Mucosa of descending colon (tissue), 3 donors: ENCODE results near the gene BDKRB1. TPM values are rescaled to one million over a fixed set of nuclear protein-coding genes. Genes with fewer than 3 reads are reported as not detected.
A peak's percentile ranks its signal among the peaks of the same experiment; 100 is the strongest.

ENCODE experiments used
- ATAC-seq: fragments of 200-7000 bp; cut with Tn5 transposase; one replicate; pipeline ENCODE4 v1.9.1; 2020; ENCODE audit warnings: mild to moderate bottlenecking, moderate library complexity
- DNase-seq, 3 donors: peaks; one replicate each; pipeline ENCODE4 v3.0.0-alpha.2; 2020
- H3K36me3 ChIP-seq: fragments of 200-600 bp; one replicate; pipeline ENCODE4 v1.8.0; 2021; ENCODE audit warnings: low read depth, mild to moderate bottlenecking
- H3K4me1 ChIP-seq: fragments of 200-600 bp; one replicate; pipeline ENCODE4 v1.8.0; 2021; ENCODE audit warnings: low read depth, mild to moderate bottlenecking
- H3K4me3 ChIP-seq: fragments of 200-600 bp; one replicate; pipeline ENCODE4 v1.8.0; 2021; ENCODE audit warnings: mild to moderate bottlenecking
- H3K9me3 ChIP-seq: fragments of 200-600 bp; one replicate; pipeline ENCODE4 v1.8.0; 2021; ENCODE audit warnings: mild to moderate bottlenecking
- intact Hi-C, 2 donors: fragments of 100-400 bp; cut with DNase I in 1 of 2; cut with micrococcal nuclease in 1 of 2; formaldehyde crosslinking; loops; one replicate each; pipeline versions ENCODE4 v1.11.0 to v1.11.1; 2022; cut with DNase I, micrococcal nuclease
- total RNA-seq, 3 donors: library from RNA; stranded (reverse); fragmentation: NEBNext Ultra II Directional in 2 of 3; extraction: Animal tissue kit (Norgen Biotek cat#: 25700) in 2 of 3; gene quantifications; one replicate each; pipeline versions ENCODE4 v1.2.1 to v1.2.4, GENCODE V29; 2021 to 2023
- TF ChIP-seq, protein P1 (sequence below): fragments of 200-600 bp; IDR thresholded peaks from one replicate; pipeline ENCODE4 v1.8.0; 2022; ENCODE audit warnings: antibody characterized with exemption, mild to moderate bottlenecking
- donor health status: DM: no; HTN: no; CAD: no; lungs with moderate emphysema.
- donor health status: DM: no; HTN: no; CAD: no.
- donor health status: DM: no; HTN: yes; CAD: no.

The BDKRB1 gene
- total RNA-seq, 3 donors from 2014 or later: 6.1 to 10.6 (median 7.7) TPM

DNA sequence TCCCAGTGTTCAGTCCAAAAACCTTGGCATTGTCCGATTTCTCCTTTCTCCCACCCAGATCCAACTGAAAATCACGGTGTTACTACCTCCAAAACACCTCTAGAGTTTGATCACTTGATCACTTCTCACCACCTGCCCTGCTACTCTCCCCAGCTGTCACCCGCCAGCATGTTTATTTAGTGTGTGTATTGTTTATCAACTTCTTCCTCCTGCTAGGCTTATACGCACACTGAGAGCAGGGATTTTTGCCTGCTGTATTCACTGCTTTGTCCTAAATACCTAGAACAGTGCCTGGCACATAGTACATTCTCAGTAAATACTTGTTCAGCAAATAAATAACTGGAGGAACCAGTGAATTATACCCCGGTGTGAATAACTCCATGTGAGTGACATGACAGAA is 5.0 kb downstream of the BDKRB1 start:
- ATAC-seq (peak; percentile 64), DNase-seq (no peak)
- TF ChIP-seq, protein P1, sequence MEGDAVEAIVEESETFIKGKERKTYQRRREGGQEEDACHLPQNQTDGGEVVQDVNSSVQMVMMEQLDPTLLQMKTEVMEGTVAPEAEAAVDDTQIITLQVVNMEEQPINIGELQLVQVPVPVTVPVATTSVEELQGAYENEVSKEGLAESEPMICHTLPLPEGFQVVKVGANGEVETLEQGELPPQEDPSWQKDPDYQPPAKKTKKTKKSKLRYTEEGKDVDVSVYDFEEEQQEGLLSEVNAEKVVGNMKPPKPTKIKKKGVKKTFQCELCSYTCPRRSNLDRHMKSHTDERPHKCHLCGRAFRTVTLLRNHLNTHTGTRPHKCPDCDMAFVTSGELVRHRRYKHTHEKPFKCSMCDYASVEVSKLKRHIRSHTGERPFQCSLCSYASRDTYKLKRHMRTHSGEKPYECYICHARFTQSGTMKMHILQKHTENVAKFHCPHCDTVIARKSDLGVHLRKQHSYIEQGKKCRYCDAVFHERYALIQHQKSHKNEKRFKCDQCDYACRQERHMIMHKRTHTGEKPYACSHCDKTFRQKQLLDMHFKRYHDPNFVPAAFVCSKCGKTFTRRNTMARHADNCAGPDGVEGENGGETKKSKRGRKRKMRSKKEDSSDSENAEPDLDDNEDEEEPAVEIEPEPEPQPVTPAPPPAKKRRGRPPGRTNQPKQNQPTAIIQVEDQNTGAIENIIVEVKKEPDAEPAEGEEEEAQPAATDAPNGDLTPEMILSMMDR: no peak
- Histone ChIP-seq H3K4me1 (peaks cover 19% of the 10 kb centered on the region), H3K36me3 (no peaks in the 10 kb centered on the region), H3K9me3 (no peaks in the 10 kb centered on the region), H3K4me3 (no peak overlapping the region)
- intact Hi-C loops: no loop called here

DNA sequence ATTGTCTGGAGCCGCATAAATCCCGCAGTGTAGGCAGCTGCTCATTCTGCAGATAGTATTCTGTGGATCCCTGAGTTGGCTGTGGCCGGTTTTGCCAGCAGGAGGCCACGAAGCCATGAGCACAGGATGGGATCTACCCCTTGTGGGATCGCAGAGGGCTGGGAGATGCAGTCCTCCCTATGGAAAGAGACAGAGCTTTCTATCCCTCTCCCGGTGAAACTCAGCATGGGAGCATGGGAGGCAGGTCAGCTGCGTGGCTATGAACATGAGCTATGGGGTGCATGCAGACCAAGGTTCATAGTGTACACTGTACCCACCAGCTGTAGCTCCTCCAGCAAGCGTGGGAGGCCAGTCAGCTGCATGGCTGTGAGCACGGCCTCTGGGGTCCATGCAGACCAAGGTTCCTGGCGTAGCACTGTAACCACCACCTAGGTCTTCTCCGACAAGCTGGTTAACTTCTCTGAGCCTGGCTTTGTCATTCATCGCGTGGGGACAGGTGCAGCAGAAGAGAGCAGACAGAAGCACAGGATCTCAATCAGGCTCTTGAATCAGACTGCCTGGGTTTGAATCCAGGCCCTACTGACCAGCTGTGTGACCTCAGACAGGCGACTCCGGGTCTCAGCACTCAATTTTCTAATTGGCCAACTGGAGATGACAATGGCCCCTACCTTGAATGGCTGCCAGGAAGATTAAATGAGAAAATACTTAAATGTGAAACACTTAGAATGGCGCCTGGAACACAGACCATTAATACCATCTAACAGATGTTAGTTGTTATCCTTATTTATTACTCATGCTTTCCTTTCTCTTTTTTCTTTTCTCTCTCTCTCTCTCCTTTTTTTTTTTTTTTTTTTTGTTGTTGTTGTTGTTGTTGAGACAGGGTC is 6.0 kb downstream of the BDKRB1 start:
- ATAC-seq (no peak), DNase-seq (no peak)
- no peak overlapping the region for H3K4me3 ChIP-seq
- peaks cover 19% of the 10 kb centered on the region for H3K4me1 ChIP-seq
- H3K9me3 ChIP-seq: no peaks in the 10 kb centered on the region
- TF ChIP-seq, protein P1: no peak
- no peaks in the 10 kb centered on the region for H3K36me3 ChIP-seq
- intact Hi-C loops: no loop called here

DNA sequence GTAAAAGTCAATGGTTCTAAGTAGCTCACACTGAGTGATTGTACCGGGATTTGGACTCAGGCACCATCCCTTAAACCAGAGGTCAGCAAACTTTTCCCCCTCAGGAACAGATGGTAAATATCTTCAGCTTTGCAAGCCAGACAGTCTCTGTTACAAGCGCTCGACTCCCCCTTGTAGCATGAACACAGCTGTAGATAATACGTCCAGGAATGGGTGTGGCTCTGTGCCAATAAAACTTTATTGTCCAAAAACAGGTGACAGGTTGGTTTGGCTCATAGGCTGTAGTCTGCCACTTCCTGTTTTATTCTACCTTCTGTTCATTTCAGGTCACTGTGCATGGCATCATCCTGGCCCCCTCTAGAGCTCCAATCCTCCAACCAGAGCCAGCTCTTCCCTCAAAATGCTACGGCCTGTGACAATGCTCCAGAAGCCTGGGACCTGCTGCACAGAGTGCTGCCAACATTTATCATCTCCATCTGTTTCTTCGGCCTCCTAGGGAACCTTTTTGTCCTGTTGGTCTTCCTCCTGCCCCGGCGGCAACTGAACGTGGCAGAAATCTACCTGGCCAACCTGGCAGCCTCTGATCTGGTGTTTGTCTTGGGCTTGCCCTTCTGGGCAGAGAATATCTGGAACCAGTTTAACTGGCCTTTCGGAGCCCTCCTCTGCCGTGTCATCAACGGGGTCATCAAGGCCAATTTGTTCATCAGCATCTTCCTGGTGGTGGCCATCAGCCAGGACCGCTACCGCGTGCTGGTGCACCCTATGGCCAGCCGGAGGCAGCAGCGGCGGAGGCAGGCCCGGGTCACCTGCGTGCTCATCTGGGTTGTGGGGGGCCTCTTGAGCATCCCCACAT is 7.6 kb downstream of the BDKRB1 start:
- TF ChIP-seq, protein P1: no peak
- peaks cover 19% of the 10 kb centered on the region for H3K4me1 ChIP-seq
- ATAC-seq (peak; percentile 81), DNase-seq (peak in 1 of 3 donors; percentile 59)
- no peak overlapping the region for H3K4me3 ChIP-seq
- intact Hi-C loops: no loop called here
- H3K36me3 ChIP-seq: no peaks in the 10 kb centered on the region
- no peaks in the 10 kb centered on the region for H3K9me3 ChIP-seq

DNA sequence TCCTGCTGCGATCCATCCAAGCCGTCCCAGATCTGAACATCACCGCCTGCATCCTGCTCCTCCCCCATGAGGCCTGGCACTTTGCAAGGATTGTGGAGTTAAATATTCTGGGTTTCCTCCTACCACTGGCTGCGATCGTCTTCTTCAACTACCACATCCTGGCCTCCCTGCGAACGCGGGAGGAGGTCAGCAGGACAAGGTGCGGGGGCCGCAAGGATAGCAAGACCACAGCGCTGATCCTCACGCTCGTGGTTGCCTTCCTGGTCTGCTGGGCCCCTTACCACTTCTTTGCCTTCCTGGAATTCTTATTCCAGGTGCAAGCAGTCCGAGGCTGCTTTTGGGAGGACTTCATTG is 8.2 kb downstream of the BDKRB1 start:
- DNase-seq (no peak), ATAC-seq (no peak)
- no peaks in the 10 kb centered on the region for H3K36me3 ChIP-seq
- H3K4me1 ChIP-seq: peaks cover 19% of the 10 kb centered on the region
- intact Hi-C loops: no loop called here
- no peaks in the 10 kb centered on the region for H3K9me3 ChIP-seq
- H3K4me3 ChIP-seq: no peak overlapping the region
- TF ChIP-seq, protein P1: no peak

DNA sequence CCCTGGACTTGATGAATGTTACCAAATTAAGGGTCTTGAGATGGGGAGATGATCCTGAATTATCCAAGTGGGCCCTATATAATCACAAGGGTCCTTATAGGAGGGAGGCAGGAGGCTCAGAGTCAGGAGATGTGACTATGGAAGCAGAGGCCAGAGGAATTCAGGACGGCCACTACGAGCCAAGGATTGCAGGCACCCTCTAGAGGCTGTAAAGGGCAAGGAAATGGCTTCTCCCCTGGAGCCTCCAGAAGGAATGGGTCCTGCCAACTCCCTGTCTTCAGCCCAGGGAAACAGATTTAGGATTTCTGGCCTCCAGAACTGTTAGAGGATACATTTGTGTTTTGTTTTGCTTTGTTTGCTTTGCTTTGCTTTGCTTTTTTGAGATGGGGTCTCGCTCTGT is 8.8 kb downstream of the BDKRB1 start:
- Histone ChIP-seq H3K4me3 (no peak overlapping the region), H3K36me3 (no peaks in the 10 kb centered on the region), H3K4me1 (peaks cover 19% of the 10 kb centered on the region), H3K9me3 (no peaks in the 10 kb centered on the region)
- TF ChIP-seq, protein P1: peak; percentile 18
- ATAC-seq (peak; percentile 52), DNase-seq (peak in 1 of 3 donors; percentile 46)
- intact Hi-C loops: no loop called here
